ENCODE results near the gene MSL1. TPM values are rescaled to one million over a fixed set of nuclear protein-coding genes. Genes with fewer than 3 reads are reported as not detected.

The MSL1 gene
- total and polyA plus RNA-seq, 9 of the 15 experiments (the other 6 are each of a cell fraction or from before 2014, with no cell fraction given): 13.8 to 120 (median 61.9) TPM

- TF ChIP-seq ZMIZ1 (IDR thresholded peaks at IDR 0.05; ENCODE audit: low read depth in 2 of 2, low read length in 2 of 2) (no peak), ZNF436 (CRISPR knock-in tag; IDR thresholded peaks at IDR 0.05) (no peak), KLF6 (CRISPR knock-in tag; IDR thresholded peaks at IDR 0.05; ENCODE audit: borderline replicate concordance) (peak; percentile 4; the same call in 1 of the 2 replicates), ZNF280A (IDR thresholded peaks at IDR 0.05; ENCODE audit: low read depth, partially characterized antibody) (no peak), LARP7 (IDR thresholded peaks at IDR 0.05) (no peak; the same call in 1 of the 2 replicates), SRSF1 (IDR thresholded peaks at IDR 0.05; ENCODE audit: low read depth, low read length) (no peak), ZNF589 (CRISPR knock-in tag; IDR thresholded peaks at IDR 0.05; ENCODE audit: low read depth) (no peak; the same call in 1 of the 2 replicates), RBM39 (optimal IDR thresholded peaks at IDR 0.05; ENCODE audit: low read depth, low read length) (no peak), EWSR1 (IDR thresholded peaks at IDR 0.05; ENCODE audit: borderline replicate concordance, low read depth, partially characterized antibody) (no peak), HES1 (IDR thresholded peaks at IDR 0.05; ENCODE audit: low read depth) (0 out of 2 replicates have a peak, but pooled peaks have one; percentile 31), HOMEZ (CRISPR knock-in tag; IDR thresholded peaks at IDR 0.05) (no peak), MTA3 (IDR thresholded peaks at IDR 0.05; ENCODE audit: borderline replicate concordance) (peak; percentile 14; the same call in 1 of the 2 replicates), ZBTB17 (CRISPR knock-in tag; IDR thresholded peaks at IDR 0.05) (no peak), CBX3 (IDR thresholded peaks at IDR 0.05; ENCODE audit: borderline replicate concordance in 1 of 2, low read length in 2 of 2) (0 out of 3 replicates have a peak, but pooled peaks of 1 of the 2 experiments have one; percentile 69), MECOM (CRISPR knock-in tag; IDR thresholded peaks at IDR 0.05) (no peak), CREB3 (tag; conservative IDR thresholded peaks at IDR 0.05; ENCODE audit: low read depth) (no peak; the same call in 1 of the 2 replicates), RB1 (IDR thresholded peaks at IDR 0.05; ENCODE audit: low read depth) (no peak; the same call in 1 of the 2 replicates), SP1 (CRISPR knock-in tag; IDR thresholded peaks at IDR 0.05) (peak; percentile 70), FOXK1 (CRISPR knock-in tag; IDR thresholded peaks at IDR 0.05; ENCODE audit: borderline replicate concordance) (no peak)
These were observed 21.0 kb upstream of the MSL1 start (continued) for GRCh38 chr17:40100669-40101366.
